NT2/D1 (cell line): ENCODE results near the gene P2RY14.

Experiments used
- SUZ12 ChIP-seq: IDR thresholded peaks from 2 replicates; pipeline ENCODE4 v1.6.1; 2011; ENCODE audit not compliant: insufficient read length, insufficient read depth; ENCODE audit errors: extremely low read depth
- YY1 ChIP-seq: IDR thresholded peaks from 2 replicates; pipeline ENCODE4 v1.6.1; 2011; ENCODE audit not compliant: insufficient read length, insufficient read depth
- ZNF274 ChIP-seq: IDR thresholded peaks from 2 replicates; pipeline ENCODE4 v1.6.1; 2011; ENCODE audit warnings: mild to moderate bottlenecking, low read depth, low read length

DNA sequence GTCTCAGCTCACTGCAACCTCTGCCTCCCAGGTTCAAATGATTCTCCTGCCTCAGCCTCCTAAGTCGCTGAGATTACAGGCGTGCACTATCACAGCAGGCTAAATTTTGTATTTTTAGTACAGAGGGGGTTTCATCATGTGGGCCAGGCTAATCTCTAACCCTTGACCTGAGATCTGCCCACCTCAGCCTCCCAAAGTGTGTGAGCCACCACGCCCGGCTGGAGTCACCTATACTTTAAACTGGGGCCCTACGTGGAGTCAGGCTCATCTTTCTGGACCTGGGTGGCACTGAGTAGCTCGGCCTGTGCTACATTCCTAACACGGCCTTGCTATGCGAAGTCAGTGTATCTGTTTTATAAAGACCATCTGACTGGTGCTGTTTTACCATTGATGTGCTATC is 81.1 kb downstream of the P2RY14 start:
- no peak for TF ChIP-seq YY1
- TF ChIP-seq ZNF274 = no peak
- TF ChIP-seq SUZ12 = no peak
